Astrocyte (in vitro differentiated cells and primary cell): ENCODE results near the gene LARP6.
"Not testable (repeated sequence)": the region's sequence is repeated elsewhere in the genome, so short reads cannot be mapped to it uniquely, and the experiment has no call there.

Experiments
- EZH2 ChIP-seq: IDR thresholded peaks from 2 replicates; pipeline ENCODE4 v1.6.1; 2012; ENCODE audit warnings: mild to moderate bottlenecking, low read length, inconsistent platforms; ENCODE audit not compliant: insufficient read depth
- TF ChIP-seq, protein P1 (sequence below): IDR thresholded peaks from 2 replicates; pipeline ENCODE4 v1.5.1; 2011; ENCODE audit warnings: low read depth, mild to moderate bottlenecking, inconsistent platforms, low read length, moderate library complexity; ENCODE audit not compliant: insufficient read depth

DNA sequence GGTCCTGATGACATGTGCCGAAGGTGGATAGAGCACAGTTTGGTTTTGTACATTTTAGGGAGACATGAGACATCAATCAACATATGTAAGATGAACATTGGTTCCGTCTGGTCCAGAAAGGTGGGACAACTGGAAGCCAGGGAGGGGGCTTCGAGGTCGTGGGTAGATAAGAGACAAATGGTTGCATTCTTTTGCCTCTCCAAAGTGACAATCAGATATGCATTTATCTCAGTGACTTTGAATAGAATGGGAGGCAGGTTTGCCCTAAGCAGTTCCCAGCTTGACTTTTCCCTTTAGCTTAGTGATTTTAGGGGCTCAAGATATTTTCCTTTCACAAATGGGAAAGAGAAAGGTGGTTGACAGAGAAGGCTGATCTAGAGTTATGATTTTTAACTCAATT, 38.9 kb downstream of the LARP6 start:
- TF ChIP-seq, protein P1, sequence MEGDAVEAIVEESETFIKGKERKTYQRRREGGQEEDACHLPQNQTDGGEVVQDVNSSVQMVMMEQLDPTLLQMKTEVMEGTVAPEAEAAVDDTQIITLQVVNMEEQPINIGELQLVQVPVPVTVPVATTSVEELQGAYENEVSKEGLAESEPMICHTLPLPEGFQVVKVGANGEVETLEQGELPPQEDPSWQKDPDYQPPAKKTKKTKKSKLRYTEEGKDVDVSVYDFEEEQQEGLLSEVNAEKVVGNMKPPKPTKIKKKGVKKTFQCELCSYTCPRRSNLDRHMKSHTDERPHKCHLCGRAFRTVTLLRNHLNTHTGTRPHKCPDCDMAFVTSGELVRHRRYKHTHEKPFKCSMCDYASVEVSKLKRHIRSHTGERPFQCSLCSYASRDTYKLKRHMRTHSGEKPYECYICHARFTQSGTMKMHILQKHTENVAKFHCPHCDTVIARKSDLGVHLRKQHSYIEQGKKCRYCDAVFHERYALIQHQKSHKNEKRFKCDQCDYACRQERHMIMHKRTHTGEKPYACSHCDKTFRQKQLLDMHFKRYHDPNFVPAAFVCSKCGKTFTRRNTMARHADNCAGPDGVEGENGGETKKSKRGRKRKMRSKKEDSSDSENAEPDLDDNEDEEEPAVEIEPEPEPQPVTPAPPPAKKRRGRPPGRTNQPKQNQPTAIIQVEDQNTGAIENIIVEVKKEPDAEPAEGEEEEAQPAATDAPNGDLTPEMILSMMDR = not testable (repeated sequence)
- TF ChIP-seq EZH2 = not testable (repeated sequence)
